ENCODE data around the gene ZNF556.

The ZNF556 gene

GRCh38 chr19:2845107-2845506 lies 22.0 kb upstream of the ZNF556 start:
- DNase-seq (ENCODE audit: low read depth) = no peak
- TF ChIP-seq CTCF (IDR thresholded peaks at IDR 0.05; ENCODE audit: insufficient read depth, low read depth, low read length, missing control alignments) = no peak
- H3K4me3 ChIP-seq (ENCODE audit: low read depth, low read length) = no peak overlapping the region

GRCh38 chr19:2846180-2846894 lies 20.8 kb upstream of the ZNF556 start:
- DNase-seq (ENCODE audit: low read depth) = no peak
- no peak for TF ChIP-seq CTCF (IDR thresholded peaks at IDR 0.05; ENCODE audit: insufficient read depth, low read depth, low read length, missing control alignments)
- H3K4me3 ChIP-seq (ENCODE audit: low read depth, low read length) = no peak overlapping the region

GRCh38 chr19:2847507-2847906 lies 19.6 kb upstream of the ZNF556 start:
- H3K4me3 ChIP-seq (ENCODE audit: low read depth, low read length) = no peak overlapping the region
- no peak for TF ChIP-seq CTCF (IDR thresholded peaks at IDR 0.05; ENCODE audit: insufficient read depth, low read depth, low read length, missing control alignments)
- no peak for DNase-seq (ENCODE audit: low read depth)

- H3K4me3 ChIP-seq (ENCODE audit: low read depth, low read length) = no peak overlapping the region
- no peak for DNase-seq (ENCODE audit: low read depth)
- no peak for TF ChIP-seq CTCF (IDR thresholded peaks at IDR 0.05; ENCODE audit: insufficient read depth, low read depth, low read length, missing control alignments)
Measured at GRCh38 chr19:2848616-2849015, 18.5 kb upstream of the ZNF556 start.

GRCh38 chr19:2850256-2850925 lies 16.7 kb upstream of the ZNF556 start:
- no peak for TF ChIP-seq CTCF (IDR thresholded peaks at IDR 0.05; ENCODE audit: insufficient read depth, low read depth, low read length, missing control alignments)
- DNase-seq (ENCODE audit: low read depth) = no peak
- no peak overlapping the region for H3K4me3 ChIP-seq (ENCODE audit: low read depth, low read length)

GRCh38 chr19:2852598-2852997 lies 14.5 kb upstream of the ZNF556 start:
- H3K4me3 ChIP-seq (ENCODE audit: low read depth, low read length) = no peak overlapping the region
- no peak for DNase-seq (ENCODE audit: low read depth)
- TF ChIP-seq CTCF (IDR thresholded peaks at IDR 0.05; ENCODE audit: insufficient read depth, low read depth, low read length, missing control alignments) = no peak
